H9 (cell line): Measurements from ENCODE around the gene STKLD1. TPM values are rescaled to one million over a fixed set of nuclear protein-coding genes. Genes with fewer than 3 reads are reported as not detected.

Source experiments
- DNase-seq: peaks from one replicate; pipeline ENCODE4 v3.0.0-alpha.2; 2017
- H2AFZ ChIP-seq: one replicate; pipeline ENCODE4 v1.6.1; 2013; ENCODE audit warnings: mild to moderate bottlenecking, low read length, control low read depth, moderate library complexity
- H2AK5ac ChIP-seq: 2 replicates; pipeline ENCODE4 v1.6.1; 2013; ENCODE audit warnings: low read length, control low read depth, mixed read lengths; ENCODE audit not compliant: insufficient read length
- H2BK120ac ChIP-seq: one replicate; pipeline ENCODE4 v1.6.1; 2013; ENCODE audit warnings: low read depth, mild to moderate bottlenecking, low read length, control low read depth, inconsistent platforms; ENCODE audit not compliant: poor library complexity, severe bottlenecking
- H2BK12ac ChIP-seq: 2 replicates; pipeline ENCODE4 v1.6.1; 2013; ENCODE audit warnings: low read length, control low read depth, mixed read lengths, low read depth; ENCODE audit not compliant: insufficient read length
- H2BK15ac ChIP-seq: 2 replicates; pipeline ENCODE4 v1.6.1; 2013; ENCODE audit warnings: low read depth, low read length, control low read depth
- H2BK20ac ChIP-seq: one replicate; pipeline ENCODE4 v1.6.1; 2013; ENCODE audit warnings: low read depth, mild to moderate bottlenecking, low read length, control low read depth, inconsistent platforms; ENCODE audit not compliant: poor library complexity, severe bottlenecking
- H2BK5ac ChIP-seq: 2 replicates; pipeline ENCODE4 v1.6.1; 2013; ENCODE audit warnings: low read length, control low read depth, mixed read lengths; ENCODE audit not compliant: insufficient read length
- H3K14ac ChIP-seq: 2 replicates; pipeline ENCODE4 v1.6.1; 2013; ENCODE audit warnings: low read length, control low read depth; ENCODE audit not compliant: insufficient read depth
- H3K18ac ChIP-seq: 2 replicates; pipeline ENCODE4 v1.6.1; 2013; ENCODE audit warnings: low read depth, mild to moderate bottlenecking, mixed read lengths, low read length, control low read depth; ENCODE audit not compliant: insufficient read length
- H3K23ac ChIP-seq: 2 replicates; pipeline ENCODE4 v1.6.1; 2013; ENCODE audit warnings: low read length, control low read depth, mixed read lengths, low read depth; ENCODE audit not compliant: insufficient read length
- H3K23me2 ChIP-seq: 2 replicates; pipeline ENCODE4 v1.6.1; 2013; ENCODE audit warnings: low read depth, mild to moderate bottlenecking, mixed read lengths, low read length, control low read depth; ENCODE audit not compliant: insufficient read length, poor library complexity, severe bottlenecking
- H3K27ac ChIP-seq: 2 replicates; pipeline ENCODE4 v1.5.1; 2013; ENCODE audit warnings: low read length, control low read depth, mixed read lengths, low read depth; ENCODE audit not compliant: insufficient read length
- H3K27me3 ChIP-seq: 2 replicates; pipeline ENCODE4 v1.6.1; 2013; ENCODE audit warnings: low read length, control low read depth, inconsistent platforms; ENCODE audit not compliant: insufficient read depth
- H3K4ac ChIP-seq: 2 replicates; pipeline ENCODE4 v1.6.1; 2013; ENCODE audit warnings: low read depth, mild to moderate bottlenecking, control low read depth, inconsistent platforms, low read length, moderate library complexity
- H3K4me1 ChIP-seq: 2 replicates; pipeline ENCODE4 v1.6.1; 2013; ENCODE audit warnings: low read length, control low read depth, inconsistent platforms; ENCODE audit not compliant: insufficient read depth
- H3K4me2 ChIP-seq: 2 replicates; pipeline ENCODE4 v1.6.1; 2013; ENCODE audit warnings: low read length, control low read depth, mixed read lengths; ENCODE audit not compliant: insufficient read length, insufficient read depth
- H3K56ac ChIP-seq: 2 replicates; pipeline ENCODE4 v1.6.1; 2013; ENCODE audit warnings: low read depth, mild to moderate bottlenecking, mixed read lengths, low read length, control low read depth; ENCODE audit not compliant: insufficient read length
- H3K79me1 ChIP-seq: 2 replicates; pipeline ENCODE4 v1.6.1; 2013; ENCODE audit warnings: low read depth, mild to moderate bottlenecking, moderate library complexity, low read length, control low read depth, inconsistent platforms; ENCODE audit not compliant: insufficient read depth, poor library complexity, severe bottlenecking
- H3K79me2 ChIP-seq: 2 replicates; pipeline ENCODE4 v1.6.1; 2013; ENCODE audit warnings: low read length, control low read depth, inconsistent platforms; ENCODE audit not compliant: insufficient read depth
- H3K9ac ChIP-seq: 2 replicates; pipeline ENCODE4 v1.6.1; 2013; ENCODE audit warnings: low read length, control low read depth, mixed read lengths; ENCODE audit not compliant: insufficient read length; ENCODE audit errors: extremely low read depth
- H3K9me3 ChIP-seq: one replicate; pipeline ENCODE4 v1.6.1; 2013; ENCODE audit warnings: low read depth, low read length, inconsistent platforms; ENCODE audit not compliant: control insufficient read depth
- H3T11ph ChIP-seq: one replicate; pipeline ENCODE4 v1.6.1; 2013; ENCODE audit warnings: mild to moderate bottlenecking, low read length, control low read depth, inconsistent platforms
- H4K20me1 ChIP-seq: one replicate; pipeline ENCODE4 v1.6.1; 2013; ENCODE audit not compliant: control insufficient read depth, insufficient read length, insufficient read depth
- H4K5ac ChIP-seq: 2 replicates; pipeline ENCODE4 v1.6.1; 2013; ENCODE audit warnings: low read depth, mild to moderate bottlenecking, mixed read lengths, low read length, control low read depth; ENCODE audit not compliant: insufficient read length
- H4K8ac ChIP-seq: replicated peaks from 2 replicates; pipeline ENCODE4 v1.6.1; 2013; ENCODE audit warnings: low read length, control low read depth, mixed read lengths, low read depth; ENCODE audit not compliant: insufficient read length
- H4K91ac ChIP-seq: 2 replicates; pipeline ENCODE4 v1.6.1; 2013; ENCODE audit warnings: low read depth, mild to moderate bottlenecking, moderate library complexity, mixed read lengths, low read length, control low read depth; ENCODE audit not compliant: insufficient read length
- H3K27ac Mint-ChIP-seq, 3 experiments: 2 replicates in 2 of 3; 3 replicates in 1 of 3; pipeline ENCODE4 v1.8.0; 2020 to 2021; ENCODE audit warnings: mixed read lengths in 3 of 3, mild to moderate bottlenecking in 1 of 3, moderate library complexity in 1 of 3
- H3K27me3 Mint-ChIP-seq: 2 replicates; pipeline ENCODE4 v1.8.0; 2021; ENCODE audit warnings: low read depth, mild to moderate bottlenecking, moderate library complexity, mixed read lengths
- H3K36me3 Mint-ChIP-seq, 3 experiments: 2 replicates in 2 of 3; 3 replicates in 1 of 3; pipeline ENCODE4 v1.8.0; 2020 to 2021; ENCODE audit warnings: low read depth in 3 of 3, mixed read lengths in 3 of 3; ENCODE audit not compliant: insufficient read depth in 1 of 3
- H3K4me1 Mint-ChIP-seq, 2 experiments: 2 replicates each; pipeline ENCODE4 v1.8.0; 2020; ENCODE audit warnings: mixed read lengths in 2 of 2
- H3K4me3 Mint-ChIP-seq, 2 experiments: 2 replicates in 1 of 2; 3 replicates in 1 of 2; pipeline ENCODE4 v1.8.0; 2020 to 2021; ENCODE audit warnings: mild to moderate bottlenecking in 2 of 2, mixed read lengths in 2 of 2, moderate library complexity in 1 of 2
- H3K9me3 Mint-ChIP-seq, 2 experiments: 2 replicates in 1 of 2; 3 replicates in 1 of 2; pipeline ENCODE4 v1.8.0; 2020; ENCODE audit warnings: mild to moderate bottlenecking in 2 of 2, mixed read lengths in 2 of 2, moderate library complexity in 1 of 2
- CTCF ChIP-seq: fragments of 200-600 bp; sonication (generic); conservative IDR thresholded peaks from 3 replicates; pipeline ENCODE4 v1.8.0; 2021; ENCODE audit warnings: antibody characterized with exemption, mild to moderate bottlenecking
- WGBS: extraction: QIAGEN DNeasy Blood & Tissue Kit; methylation state at CpG from one replicate; pipeline ENCODE4 v1.1.7; 2013; ENCODE audit warnings: missing lambda C conversion rate, low lambda C conversion rate, mixed read lengths; ENCODE audit not compliant: insufficient read length; ENCODE audit errors: extremely low coverage; 5-methylcytosine and 5-hydroxymethylcytosine counted together
- total RNA-seq: library from RNA; stranded (reverse); gene quantifications from 2 replicates; pipeline ENCODE4 v1.2.1, GENCODE V29; 2021

STKLD1 gene
- total RNA-seq, 1 experiment from 2014 or later = 0.57 TPM

- H4K20me1 ChIP-seq = no peaks in the 10 kb centered on the region
- no CpG with 5 or more reads among the region's 11 CpGs for WGBS
- H2BK15ac ChIP-seq = no peak overlapping the region
- no peak overlapping the region for H2AFZ ChIP-seq
- H3K4me2 ChIP-seq = no peak overlapping the region
- no peak overlapping the region for H3K4ac ChIP-seq
- no peak for TF ChIP-seq CTCF
- H3K14ac ChIP-seq = no peak overlapping the region
- H4K5ac ChIP-seq = no peak overlapping the region
- Mint-ChIP-seq H3K9me3 (no peaks in the 10 kb centered on the region), H3K27ac (peak overlapping the region in 1 of 3 experiments; percentile 17; a peak in 1 of 7 replicates), H3K4me1 (peaks cover 4 to 7% of the 10 kb centered on the region in 2 experiments), H3K36me3 (no peaks in the 10 kb centered on the region), H3K4me3 (peak overlapping the region in 1 of 2 experiments; percentile 19; a peak in 2 of 5 replicates), H3K27me3 (peaks cover 4% of the 10 kb centered on the region)
- no peak overlapping the region for H4K8ac ChIP-seq
- no peaks in the 10 kb centered on the region for H3K23me2 ChIP-seq
- no peak overlapping the region for H2BK20ac ChIP-seq
- H3K9ac ChIP-seq = no peak overlapping the region
- H3K18ac ChIP-seq = no peak overlapping the region
- H2BK5ac ChIP-seq = no peak overlapping the region
- H3K23ac ChIP-seq = no peak overlapping the region
- no peak overlapping the region for H2BK120ac ChIP-seq
- no peak overlapping the region for H4K91ac ChIP-seq
- DNase-seq = no peak
- no peaks in the 10 kb centered on the region for H3K79me2 ChIP-seq
- no peak overlapping the region for H3T11ph ChIP-seq
- H3K56ac ChIP-seq = no peak overlapping the region
- H2BK12ac ChIP-seq = no peak overlapping the region
- H3K4me1 ChIP-seq = no peaks in the 10 kb centered on the region; the same call in 1 of the 2 replicates
- no peaks in the 10 kb centered on the region for H3K9me3 ChIP-seq
- H3K79me1 ChIP-seq = no peaks in the 10 kb centered on the region
- H2AK5ac ChIP-seq = no peak overlapping the region
- no peaks in the 10 kb centered on the region for H3K27me3 ChIP-seq
- no peak overlapping the region for H3K27ac ChIP-seq
Measured at GRCh38 chr9:133453651-133454050, 77.5 kb downstream of the STKLD1 start.
